NCI-H2196 (cell line): Measurements from ENCODE around the gene PTPRD.

Source experiments
- DNase-seq: peaks from one replicate; lab custom pipeline; 2025; ENCODE audit not compliant: unreplicated experiment; lab: John Stamatoyannopoulos, UW

Gene PTPRD

DNA sequence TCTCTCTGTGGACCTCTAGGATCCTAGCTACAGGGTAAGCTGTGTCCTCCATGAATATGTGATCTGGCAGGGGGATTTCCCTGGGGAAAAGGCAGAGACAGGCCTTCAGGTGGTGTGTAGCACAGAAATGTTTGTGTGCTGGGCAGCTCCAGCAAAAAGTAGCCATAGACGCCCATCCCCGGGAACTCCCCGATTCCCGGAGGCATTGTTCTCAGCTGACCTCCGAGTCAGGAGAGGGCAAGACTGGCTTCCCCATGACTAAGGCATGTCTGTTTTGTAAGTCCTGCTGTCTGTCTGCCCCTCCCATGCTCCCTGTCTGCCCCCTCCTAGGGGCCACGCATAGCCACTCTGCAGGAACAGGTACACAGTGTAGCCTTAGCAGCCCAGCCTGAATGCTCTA, 834.5 kb downstream of the PTPRD start:
- DNase-seq = no peak

DNA sequence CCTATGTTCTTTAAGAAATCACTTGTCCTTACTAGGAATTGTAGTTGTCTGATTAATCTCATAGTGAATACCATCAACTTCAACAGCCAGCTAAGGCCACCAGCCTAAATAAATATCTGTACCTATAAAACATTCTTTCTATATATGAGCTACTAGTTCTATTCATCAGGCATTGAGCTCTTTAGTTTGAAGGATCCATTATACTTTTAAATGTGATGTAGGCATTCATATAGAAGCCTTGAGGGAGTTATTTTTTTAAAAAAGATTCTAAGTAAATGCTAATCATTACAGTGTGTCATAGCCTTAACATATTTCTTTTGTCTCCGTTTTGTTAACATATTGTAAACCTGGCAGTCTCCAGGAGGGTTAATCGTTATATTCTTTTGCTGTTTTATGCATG, 838.3 kb downstream of the PTPRD start:
- DNase-seq = no peak

DNA sequence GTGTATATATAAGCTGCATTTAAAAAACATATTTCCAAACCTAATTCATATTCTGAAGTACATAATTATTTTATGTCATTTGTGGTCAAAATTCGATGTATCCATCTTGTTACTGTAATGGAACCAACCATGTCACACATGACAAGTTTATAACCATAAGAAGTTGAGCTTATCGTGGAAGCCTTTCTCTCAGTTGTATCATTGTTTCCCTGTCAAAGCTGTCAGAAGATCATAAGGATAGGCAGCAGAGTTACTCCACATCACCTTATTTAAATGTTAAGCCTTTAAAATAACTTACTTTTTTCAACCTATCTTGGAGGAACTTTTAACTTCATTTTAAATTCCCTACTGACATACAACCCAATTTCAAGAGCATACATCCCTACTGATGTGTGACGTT, 841.5 kb downstream of the PTPRD start:
- DNase-seq = no peak

DNA sequence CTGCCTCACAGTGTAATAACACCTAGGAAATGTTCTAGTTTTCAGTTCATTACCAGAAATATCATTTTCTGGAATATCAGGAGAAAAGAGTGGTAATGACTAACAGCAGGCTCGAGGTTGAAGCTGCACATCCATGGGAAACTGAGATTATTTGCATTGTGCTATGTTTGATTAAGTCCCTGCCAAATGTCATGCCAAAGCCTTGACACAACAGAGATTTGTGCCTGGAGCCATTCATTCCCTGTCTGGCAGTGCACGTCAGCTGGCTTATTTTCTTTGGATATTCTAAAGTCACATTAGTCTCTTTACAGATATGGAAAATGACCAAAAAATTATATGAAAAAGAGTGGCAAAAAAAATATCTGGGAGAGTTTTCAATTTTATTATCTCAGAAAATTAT, 848.0 kb downstream of the PTPRD start:
- DNase-seq = no peak

DNA sequence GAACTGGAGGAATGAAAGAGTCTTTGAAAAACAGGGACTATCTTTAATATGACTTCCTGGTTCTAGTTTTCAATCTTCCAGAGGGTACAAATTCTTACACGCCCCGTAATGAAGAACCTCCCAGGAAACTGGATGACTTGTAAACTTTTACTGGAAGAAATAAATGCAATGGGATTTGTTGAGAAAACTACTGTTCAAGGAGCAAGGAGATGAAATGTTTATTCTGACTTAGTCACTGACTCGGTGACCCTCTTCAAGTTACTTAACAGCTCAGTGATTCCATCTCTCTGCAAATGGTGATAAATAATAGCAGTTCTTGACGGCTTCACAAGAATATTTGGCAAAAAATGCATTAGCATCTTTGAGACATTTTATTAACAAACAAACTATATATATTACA, 858.6 kb downstream of the PTPRD start:
- DNase-seq = no peak

DNA sequence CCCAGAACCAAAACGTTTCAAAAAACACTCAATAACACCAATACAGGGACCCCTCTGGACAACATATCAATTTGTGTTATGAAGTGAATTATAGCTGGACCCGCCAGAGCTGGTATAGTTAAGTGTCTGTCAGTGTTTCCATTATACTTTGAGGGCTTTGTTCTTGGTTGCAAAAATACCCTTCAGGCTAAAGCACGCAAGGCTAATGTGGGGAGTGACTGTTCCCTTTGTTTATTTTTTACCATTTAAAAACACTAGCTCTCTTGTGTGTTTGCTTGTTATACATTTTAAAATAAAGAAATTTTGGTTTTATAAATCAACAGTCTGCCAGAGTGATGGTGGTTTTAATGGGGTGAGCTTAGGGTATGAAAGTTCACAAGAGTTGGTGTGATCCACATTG, 859.5 kb downstream of the PTPRD start:
- DNase-seq = no peak

DNA sequence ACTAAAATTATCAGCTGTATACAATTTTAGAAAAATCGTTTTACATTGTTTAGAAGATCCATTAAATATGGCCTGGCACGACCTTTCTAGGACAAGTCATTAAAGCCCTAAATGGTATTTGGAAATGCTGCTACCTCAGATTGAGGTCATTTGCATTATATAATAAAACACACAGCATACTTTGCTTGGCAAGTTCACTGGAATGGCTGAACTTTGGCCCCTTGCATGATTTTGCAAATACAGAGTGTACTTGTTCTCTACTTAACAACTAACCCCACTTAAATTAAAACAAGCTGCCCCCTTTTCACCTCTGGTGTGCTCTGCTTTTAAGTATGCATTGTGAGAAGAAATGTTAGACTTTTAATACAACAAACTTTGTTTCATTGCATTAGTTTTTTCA, 860.1 kb downstream of the PTPRD start:
- DNase-seq = no peak

DNA sequence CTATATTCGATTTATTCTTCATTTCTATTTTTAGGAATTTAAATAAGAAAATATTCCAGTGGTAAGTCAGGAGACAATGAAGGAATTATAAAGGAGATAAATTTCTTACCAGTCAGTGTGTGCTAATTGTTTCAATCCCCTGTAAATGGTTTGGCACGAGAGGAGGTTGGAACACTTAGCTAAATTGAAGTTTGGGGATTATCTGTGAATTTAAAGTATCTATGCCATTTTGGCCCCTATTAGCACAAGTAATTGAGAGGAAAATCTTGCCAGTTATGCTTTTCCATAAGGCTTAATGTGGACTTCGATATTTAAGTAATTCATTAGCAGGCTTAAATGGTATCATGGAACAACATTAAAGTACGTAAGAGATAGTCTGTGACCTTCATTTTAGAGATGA, 860.8 kb downstream of the PTPRD start:
- no peak for DNase-seq

DNA sequence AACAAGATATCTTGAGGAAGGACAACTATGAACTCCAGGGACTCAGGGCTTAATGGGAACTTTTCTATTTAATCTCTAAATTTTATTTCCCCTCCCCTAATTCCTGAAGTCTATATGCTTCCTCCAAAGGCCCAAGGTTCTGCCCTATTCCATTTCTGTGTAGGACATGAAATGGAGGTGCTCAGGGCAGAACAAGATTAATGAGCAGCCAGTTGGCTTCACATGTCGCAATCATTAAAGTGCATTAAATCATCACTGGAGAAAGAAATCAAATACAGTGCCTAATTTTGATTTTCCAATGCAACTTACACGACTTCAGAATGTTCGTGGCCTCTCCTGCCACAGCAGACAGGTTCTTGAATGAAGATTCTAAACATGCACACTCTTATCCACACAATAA, 862.1 kb downstream of the PTPRD start:
- DNase-seq = no peak

DNA sequence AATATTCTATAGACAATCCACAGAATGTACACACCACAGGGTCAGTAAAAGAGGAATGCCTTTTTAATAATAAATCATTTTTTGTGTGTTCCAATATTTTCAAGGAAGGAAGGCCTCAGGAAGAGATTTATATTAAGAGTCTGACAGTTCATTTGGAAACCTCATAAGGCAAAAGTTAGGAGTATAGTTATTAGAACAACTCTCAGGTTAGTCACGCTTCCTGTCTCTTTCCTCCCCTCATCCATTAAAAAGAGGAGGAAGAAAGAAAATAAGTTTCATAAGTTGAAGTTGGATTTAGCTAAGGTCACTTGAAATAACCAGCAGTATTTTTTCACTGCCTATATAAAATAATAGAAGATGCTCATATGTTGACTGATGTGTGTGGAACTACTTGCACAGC, 863.2 kb downstream of the PTPRD start:
- DNase-seq = no peak

DNA sequence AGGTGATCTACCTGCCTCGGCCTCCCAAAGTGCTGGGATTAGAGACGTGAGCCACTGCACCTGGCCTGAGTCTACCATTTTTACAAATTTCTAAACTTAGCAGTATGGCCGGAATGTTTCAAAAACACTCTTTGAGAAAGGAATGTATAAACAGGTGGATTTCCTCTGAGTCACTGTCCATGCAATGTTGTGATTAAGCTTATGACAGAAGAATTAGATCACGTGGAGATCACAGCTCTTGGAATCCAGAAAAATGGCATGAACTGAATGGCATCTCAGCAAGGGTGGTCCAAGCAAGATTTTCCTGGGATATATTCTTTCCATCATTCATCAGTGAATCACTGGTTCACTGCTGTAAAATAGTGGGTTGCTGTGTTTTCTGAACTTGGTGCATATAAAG, 865.0 kb downstream of the PTPRD start:
- DNase-seq = no peak

DNA sequence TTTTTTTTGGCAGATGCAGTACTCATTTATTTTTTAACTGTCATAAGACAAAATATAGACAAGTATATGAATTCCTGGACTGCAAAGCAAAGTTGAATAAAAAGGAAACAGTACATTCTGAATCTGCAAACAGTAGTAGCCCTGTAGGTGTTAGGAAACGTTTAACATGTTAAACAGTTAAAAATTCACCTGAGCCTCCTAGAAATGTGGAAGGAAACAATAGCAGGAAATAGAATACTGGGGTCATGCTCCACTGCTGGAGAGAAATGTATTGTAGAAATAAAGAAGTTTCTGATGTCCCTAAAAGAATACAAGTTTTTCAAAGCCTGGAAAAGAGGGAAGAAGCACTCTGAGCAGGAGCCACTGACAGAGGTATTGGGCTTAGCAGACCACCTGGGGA, 866.0 kb downstream of the PTPRD start:
- DNase-seq = no peak

DNA sequence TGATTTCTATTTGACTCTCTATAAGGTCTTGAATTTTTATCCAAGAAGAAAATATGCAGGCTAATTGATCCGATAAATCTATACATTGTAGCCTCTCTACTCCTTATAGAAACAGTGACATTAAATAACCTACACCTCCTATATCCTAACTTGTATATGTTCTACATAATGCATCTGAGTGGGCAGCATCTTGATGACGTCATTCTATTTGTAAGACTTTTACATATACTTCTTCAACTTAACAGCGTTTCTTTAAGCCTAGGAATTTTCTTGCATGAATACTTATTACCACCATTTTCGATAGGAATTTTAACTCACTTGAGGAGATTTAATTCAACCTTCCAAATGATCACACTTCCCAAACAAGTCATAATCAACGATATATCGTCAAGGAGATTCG, 869.0 kb downstream of the PTPRD start:
- no peak for DNase-seq

DNA sequence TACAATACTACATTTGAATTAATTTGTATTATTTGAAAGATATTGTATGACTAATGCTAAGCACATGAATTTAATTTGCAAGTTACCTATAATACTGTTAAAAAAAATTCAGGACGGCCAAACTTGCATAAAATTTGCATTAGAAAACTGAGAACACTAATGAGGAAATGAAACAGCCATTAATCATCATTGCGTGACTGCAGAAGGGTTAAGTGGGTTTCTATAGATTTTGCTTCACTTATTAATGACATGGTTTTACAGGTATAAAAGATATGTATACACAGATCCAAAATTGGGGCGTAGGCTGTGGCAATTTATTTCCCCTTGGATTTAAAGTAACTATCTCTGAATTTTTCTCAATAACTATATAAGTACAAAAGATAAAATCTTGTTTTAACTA, 882.6 kb downstream of the PTPRD start:
- no peak for DNase-seq

DNA sequence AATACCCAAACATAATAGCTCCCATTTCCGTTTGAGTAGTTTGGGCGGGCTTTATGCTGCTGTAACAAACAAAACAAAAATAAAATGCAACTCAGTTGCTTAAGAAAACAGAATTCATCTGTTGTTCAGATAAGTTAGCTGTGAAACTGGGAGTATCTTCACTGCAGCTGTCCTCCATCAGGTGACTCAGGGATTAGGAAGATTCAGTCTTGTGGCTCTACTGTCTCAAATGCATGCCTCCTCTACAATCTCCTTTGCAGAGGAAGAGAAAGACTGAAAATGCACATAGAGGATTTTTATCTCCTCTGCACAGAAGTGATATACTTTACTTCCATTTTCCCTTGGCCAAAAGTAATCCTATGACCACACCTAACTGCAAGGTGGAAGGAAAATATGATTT, 883.7 kb downstream of the PTPRD start:
- DNase-seq = no peak

DNA sequence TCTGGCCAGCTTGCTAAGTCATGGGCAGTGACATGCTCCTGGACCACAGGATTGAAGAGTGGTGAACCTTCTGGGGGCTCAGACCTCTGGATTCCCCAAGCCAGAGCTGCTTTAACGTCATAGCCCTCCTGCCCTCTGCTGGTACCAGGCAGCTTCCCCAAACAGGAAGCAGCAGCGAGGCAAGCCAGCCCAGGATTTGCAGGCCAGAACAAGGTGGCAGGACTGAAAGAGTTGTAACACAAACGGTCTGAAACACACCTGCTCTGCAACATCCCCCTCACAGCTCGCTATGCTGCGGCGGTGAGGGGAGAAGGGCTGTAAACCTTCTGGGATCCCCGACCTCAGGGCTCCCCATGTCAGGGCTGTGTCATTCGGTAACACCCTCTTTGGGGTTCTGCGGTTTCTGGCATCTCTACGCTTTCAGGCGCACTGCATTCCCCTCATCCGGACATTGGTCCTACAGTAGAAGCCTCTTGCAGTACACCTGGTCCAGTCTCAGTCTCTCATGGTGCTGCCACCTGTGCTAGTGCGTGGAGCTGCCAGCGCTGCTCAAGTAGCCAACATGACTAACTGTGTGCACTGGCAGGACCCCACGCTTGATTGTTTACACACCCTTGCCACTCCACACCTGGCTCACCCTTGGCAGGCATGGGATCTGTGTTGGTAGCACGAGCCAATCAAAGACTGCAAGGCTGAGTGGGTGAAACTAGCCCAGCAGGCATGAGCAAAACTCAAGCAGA, 893.3 kb downstream of the PTPRD start:
- no peak for DNase-seq

DNA sequence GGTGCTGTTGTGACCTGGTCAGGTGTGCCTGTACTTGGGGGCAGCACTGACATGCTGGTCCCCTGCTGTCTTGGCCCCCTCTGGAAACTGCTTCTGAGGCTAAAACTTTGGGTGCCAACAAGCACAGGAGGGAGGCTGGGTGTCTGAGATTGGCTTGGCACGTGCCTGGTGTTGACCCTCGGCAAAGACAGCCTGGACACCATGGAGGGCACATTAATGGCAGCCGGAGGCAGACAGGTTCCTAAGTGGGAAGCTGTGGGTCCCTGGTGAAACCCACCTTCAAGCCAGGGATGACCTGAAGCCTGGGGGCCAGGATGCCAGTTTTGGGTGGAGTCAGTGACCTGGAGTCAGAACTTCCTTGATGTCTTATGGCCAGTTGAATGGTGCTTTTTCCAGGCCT, 894.1 kb downstream of the PTPRD start:
- no peak for DNase-seq

DNA sequence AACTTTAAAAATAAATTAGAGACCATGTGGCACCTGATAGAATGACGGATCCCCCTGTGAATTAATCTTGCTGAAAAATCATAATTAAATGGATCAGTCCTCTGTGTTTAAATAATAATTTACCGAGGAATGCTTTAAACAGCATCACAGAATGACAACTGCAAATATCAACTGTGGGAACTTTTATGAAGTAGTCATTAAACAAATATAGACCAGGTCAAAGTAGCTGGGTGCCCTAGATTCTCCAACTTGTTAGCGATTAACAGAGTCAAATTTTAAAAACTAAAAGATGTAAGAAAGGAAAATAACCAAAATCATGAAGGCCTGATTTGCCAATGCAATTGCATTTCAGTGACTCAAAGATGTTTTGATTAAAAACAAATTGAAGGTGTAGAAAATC, 933.4 kb downstream of the PTPRD start:
- no peak for DNase-seq

DNA sequence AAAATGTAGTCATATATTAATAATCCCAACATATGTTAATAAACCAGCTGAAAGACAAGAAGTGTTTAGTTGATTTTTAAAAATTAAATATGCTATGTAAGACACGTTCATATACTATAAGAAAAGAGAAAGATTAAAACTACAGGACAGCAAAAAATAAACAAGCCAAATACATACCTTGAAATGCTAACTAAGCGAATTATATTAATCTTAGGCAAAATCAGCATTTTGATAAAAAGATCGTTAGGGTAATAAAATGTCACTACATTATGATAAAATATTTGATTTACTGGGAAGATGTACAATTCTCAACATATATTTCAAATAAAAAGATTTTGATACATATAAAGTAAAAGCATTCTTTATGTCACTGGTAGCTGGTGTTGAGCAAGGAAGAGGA, 938.3 kb downstream of the PTPRD start:
- DNase-seq = no peak

DNA sequence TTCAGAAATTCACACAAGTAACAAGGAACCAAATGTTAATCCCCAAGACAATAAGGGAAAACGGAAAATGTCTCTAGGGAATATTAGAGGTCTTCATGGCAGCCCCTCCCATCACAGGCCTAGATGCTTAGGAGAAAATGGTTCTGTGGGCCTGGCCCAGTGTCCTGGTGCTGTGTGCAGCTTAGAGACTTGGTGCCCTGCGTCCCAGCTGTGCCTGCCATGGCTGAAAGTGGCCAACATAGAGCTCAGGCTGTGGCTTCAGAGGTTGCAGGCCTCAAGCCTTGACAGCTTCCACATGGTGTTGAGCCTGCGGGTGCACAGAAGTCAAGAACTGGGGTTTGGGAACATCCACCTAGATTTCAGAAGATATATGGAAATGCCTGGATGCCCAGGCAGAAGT, 942.3 kb downstream of the PTPRD start:
- DNase-seq = no peak

DNA sequence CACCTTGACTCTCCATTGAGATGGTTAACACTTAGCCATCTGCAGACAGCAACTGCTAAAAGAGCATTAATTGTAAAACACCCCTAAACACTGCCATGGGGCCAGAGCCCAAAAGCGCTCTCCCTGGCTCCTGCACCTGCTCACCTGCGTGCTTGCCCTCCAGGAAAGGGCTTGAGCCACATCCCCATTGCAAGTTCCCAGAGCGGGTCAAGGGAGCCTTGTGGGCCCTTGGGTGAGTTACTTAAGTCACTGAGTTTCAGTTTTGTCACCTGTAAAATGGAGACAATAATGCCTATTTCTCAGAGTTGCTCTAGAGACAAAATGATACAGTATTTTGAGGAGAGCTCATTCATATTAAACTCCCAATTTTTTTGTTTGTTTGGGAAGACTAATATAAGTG, 967.8 kb downstream of the PTPRD start:
- no peak for DNase-seq

DNA sequence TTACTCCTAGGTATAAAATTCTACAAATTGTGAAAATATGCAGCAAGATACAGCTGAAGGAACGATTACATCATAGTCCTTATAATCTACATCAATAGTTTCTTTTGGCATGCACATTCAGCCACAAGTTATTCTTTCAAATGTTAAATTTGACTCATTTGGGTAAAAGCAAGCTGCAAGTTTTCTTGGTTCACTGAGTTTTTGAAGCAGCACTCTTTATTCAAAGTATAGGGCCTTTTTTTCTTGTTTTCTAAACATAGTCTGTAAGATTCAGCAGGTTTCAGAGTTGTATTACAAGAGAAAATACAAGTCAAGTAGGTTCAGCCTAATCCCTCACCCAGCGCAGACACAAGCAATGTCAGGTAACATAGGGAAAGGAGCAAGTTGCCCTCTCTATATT, 981.5 kb downstream of the PTPRD start:
- no peak for DNase-seq

DNA sequence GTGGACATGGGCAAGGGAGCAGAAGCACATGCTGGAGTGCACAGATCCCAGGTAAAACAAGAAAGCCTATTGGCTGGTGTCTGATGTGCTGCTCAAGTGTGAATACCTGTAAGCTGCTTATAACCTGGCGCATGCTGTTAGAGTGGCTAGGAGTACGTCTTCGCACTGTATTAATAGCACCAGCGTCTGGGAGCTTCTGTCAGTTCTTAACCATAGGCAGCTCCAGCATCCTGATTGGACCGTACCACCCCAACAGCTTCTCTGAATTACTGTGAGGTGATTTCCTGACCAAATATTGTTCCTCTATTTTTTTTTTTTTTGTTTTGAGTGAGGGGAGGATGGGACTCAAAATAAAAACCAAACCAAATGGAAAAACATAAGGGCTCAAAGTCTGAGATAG, 987.6 kb downstream of the PTPRD start:
- DNase-seq = no peak

DNA sequence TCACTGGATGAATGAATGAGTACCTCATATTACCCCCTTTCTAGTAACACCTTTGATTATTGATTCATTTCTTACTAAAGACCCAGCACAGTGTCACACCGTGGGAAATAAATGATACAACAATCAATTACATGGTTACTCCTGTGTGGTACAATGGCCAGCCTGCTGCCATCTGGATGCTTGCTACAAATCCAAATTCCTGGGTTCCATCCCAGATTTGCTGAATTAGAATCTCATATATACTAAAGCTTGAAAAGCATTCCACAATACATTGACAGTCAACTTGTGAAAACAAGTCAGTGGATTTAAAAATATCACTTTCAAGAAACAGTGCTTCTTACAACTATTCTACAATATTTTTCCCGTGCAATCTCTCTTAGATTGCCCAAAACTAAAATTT, 989.3 kb downstream of the PTPRD start:
- DNase-seq = no peak
